NB4 (cell line): ENCODE results near the gene POLG2.

Experiments
- POLR2A ChIP-seq: IDR thresholded peaks from 2 replicates; pipeline ENCODE4 v1.6.1; 2011; ENCODE audit warnings: mild to moderate bottlenecking; ENCODE audit not compliant: insufficient read length; ENCODE audit errors: extremely low read depth
- TF ChIP-seq, protein P1 (sequence below): IDR thresholded peaks from one replicate; pipeline ENCODE4 v1.5.1; 2012; ENCODE audit warnings: low read depth, low read length

DNA sequence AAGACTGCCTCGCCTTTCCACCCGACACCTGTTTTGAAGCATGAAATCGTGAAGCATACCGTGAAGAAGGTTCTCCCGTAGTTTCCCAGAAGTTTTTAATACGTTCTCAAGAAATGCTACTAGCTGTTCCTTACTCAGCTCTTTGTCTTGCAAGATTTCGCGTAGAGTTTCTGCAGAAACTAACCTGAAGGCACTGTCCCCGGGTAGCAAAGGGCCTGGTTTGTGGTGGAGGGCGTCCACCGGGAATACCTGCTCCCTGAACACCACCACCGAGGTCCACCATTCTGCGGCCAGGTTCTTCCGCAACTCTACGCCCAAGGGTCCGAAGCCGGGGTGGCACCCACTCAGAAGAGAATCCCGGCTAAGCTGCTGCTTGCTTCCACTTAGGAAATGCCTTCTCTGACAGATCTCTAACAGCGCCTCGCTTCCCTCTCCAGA, 487 bp downstream of the POLG2 start:
- TF ChIP-seq, protein P1, sequence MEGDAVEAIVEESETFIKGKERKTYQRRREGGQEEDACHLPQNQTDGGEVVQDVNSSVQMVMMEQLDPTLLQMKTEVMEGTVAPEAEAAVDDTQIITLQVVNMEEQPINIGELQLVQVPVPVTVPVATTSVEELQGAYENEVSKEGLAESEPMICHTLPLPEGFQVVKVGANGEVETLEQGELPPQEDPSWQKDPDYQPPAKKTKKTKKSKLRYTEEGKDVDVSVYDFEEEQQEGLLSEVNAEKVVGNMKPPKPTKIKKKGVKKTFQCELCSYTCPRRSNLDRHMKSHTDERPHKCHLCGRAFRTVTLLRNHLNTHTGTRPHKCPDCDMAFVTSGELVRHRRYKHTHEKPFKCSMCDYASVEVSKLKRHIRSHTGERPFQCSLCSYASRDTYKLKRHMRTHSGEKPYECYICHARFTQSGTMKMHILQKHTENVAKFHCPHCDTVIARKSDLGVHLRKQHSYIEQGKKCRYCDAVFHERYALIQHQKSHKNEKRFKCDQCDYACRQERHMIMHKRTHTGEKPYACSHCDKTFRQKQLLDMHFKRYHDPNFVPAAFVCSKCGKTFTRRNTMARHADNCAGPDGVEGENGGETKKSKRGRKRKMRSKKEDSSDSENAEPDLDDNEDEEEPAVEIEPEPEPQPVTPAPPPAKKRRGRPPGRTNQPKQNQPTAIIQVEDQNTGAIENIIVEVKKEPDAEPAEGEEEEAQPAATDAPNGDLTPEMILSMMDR: no peak
- TF ChIP-seq POLR2A: no peak
